Measurements from ENCODE around the gene F5. TPM values are rescaled to one million over a fixed set of nuclear protein-coding genes. Genes with fewer than 3 reads are reported as not detected.

The F5 gene
- total RNA-seq, 1 experiment from 2014 or later, result not detected

DNA sequence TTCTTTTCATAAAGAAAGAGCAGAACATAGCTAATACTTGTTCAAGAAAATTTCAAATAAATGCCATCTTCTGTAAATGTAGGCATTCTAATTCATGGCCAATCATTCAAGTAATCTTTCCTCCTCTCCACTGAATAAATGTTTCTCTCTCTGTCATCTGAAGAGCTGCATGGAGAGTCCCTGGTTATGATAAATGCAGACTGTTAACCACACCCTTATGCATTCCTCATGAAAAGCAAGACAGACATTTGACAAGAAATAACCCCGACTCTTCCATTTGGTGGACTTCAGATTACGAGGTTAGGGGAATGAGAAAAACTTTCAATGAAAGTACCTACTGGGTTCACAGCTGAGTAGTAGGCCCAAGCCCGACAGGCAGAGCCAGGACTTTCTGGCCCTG lies 55.8 kb downstream of the F5 start:
- Histone ChIP-seq H3K4me3 (ENCODE audit: low read depth, low read length, poor library complexity, severe bottlenecking) (no peak overlapping the region), H3K36me3 (ENCODE audit: insufficient read depth, low read length, poor library complexity, severe bottlenecking) (no peaks in the 10 kb centered on the region), H3K4me1 (ENCODE audit: insufficient read depth, low read length, poor library complexity, severe bottlenecking) (peaks cover 10% of the 10 kb centered on the region), H3K9me3 (ENCODE audit: low read depth, low read length, poor library complexity, severe bottlenecking) (no peaks in the 10 kb centered on the region), H3K27ac (ENCODE audit: low read depth, low read length, poor library complexity, severe bottlenecking) (no peak overlapping the region), H3K27me3 (replicated peaks; ENCODE audit: insufficient read depth, low read depth, low read length, poor library complexity) (no peaks in the 10 kb centered on the region)
- DNase-seq (ENCODE audit: low spot score), result no peak
- CTCF ChIA-PET, result no interaction called here
- intact Hi-C loops (cut with micrococcal nuclease; ENCODE audit: unreplicated experiment), result no loop called here
- POLR2A ChIA-PET (ENCODE audit: low non-redundant PET), result no interaction called here
- no peak for TF ChIP-seq EZH2 (IDR thresholded peaks at IDR 0.05; ENCODE audit: borderline replicate concordance, low read depth, low read length, poor library complexity, severe bottlenecking)
- TF ChIP-seq, protein P1, sequence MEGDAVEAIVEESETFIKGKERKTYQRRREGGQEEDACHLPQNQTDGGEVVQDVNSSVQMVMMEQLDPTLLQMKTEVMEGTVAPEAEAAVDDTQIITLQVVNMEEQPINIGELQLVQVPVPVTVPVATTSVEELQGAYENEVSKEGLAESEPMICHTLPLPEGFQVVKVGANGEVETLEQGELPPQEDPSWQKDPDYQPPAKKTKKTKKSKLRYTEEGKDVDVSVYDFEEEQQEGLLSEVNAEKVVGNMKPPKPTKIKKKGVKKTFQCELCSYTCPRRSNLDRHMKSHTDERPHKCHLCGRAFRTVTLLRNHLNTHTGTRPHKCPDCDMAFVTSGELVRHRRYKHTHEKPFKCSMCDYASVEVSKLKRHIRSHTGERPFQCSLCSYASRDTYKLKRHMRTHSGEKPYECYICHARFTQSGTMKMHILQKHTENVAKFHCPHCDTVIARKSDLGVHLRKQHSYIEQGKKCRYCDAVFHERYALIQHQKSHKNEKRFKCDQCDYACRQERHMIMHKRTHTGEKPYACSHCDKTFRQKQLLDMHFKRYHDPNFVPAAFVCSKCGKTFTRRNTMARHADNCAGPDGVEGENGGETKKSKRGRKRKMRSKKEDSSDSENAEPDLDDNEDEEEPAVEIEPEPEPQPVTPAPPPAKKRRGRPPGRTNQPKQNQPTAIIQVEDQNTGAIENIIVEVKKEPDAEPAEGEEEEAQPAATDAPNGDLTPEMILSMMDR (conservative IDR thresholded peaks at IDR 0.05; ENCODE audit: low read depth, low read length), result no peak
- no TSS peak for BruUV-seq (replicated peaks)

DNA sequence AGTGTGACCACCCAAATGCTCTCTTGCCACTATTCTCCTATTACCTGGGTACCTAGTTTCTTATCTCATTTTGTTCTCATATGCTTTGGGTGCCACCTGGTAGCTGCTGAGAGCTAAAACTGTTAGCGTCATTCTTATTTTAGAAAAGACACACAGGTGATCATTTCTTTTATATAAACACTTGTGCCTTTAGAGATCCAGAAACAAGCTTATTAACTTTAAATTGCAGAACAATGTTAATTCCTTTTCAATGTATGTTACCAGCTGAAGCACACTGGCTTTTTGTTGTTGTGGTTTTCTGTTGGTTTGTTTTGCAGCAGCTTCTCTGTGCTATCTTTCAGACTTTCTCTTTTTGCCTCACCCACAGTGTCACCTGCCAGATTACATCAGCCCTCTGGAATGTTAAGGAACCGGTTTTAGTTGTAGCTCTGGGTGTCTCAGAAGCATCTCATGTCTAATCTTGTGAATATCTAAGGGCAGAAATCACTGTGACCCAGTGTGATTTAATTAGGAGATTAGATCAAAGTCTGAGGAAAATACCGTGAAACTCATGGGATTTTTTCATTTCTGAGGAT lies 57.1 kb downstream of the F5 start:
- TF ChIP-seq, protein P1 (conservative IDR thresholded peaks at IDR 0.05; ENCODE audit: low read depth, low read length), result no peak
- TF ChIP-seq EZH2 (IDR thresholded peaks at IDR 0.05; ENCODE audit: borderline replicate concordance, low read depth, low read length, poor library complexity, severe bottlenecking), result no peak
- no peak for DNase-seq (ENCODE audit: low spot score)
- no peak overlapping the region for H3K27ac ChIP-seq (ENCODE audit: low read depth, low read length, poor library complexity, severe bottlenecking)
- CTCF ChIA-PET, result no interaction called here
- BruUV-seq (replicated peaks), result no TSS peak
- no peak overlapping the region for H3K4me3 ChIP-seq (ENCODE audit: low read depth, low read length, poor library complexity, severe bottlenecking)
- peaks cover 10% of the 10 kb centered on the region for H3K4me1 ChIP-seq (ENCODE audit: insufficient read depth, low read length, poor library complexity, severe bottlenecking)
- no peaks in the 10 kb centered on the region for H3K36me3 ChIP-seq (ENCODE audit: insufficient read depth, low read length, poor library complexity, severe bottlenecking)
- H3K27me3 ChIP-seq (replicated peaks; ENCODE audit: insufficient read depth, low read depth, low read length, poor library complexity), result no peaks in the 10 kb centered on the region
- POLR2A ChIA-PET (ENCODE audit: low non-redundant PET), result no interaction called here
- H3K9me3 ChIP-seq (ENCODE audit: low read depth, low read length, poor library complexity, severe bottlenecking), result no peaks in the 10 kb centered on the region
- intact Hi-C loops (cut with micrococcal nuclease; ENCODE audit: unreplicated experiment), result no loop called here

DNA sequence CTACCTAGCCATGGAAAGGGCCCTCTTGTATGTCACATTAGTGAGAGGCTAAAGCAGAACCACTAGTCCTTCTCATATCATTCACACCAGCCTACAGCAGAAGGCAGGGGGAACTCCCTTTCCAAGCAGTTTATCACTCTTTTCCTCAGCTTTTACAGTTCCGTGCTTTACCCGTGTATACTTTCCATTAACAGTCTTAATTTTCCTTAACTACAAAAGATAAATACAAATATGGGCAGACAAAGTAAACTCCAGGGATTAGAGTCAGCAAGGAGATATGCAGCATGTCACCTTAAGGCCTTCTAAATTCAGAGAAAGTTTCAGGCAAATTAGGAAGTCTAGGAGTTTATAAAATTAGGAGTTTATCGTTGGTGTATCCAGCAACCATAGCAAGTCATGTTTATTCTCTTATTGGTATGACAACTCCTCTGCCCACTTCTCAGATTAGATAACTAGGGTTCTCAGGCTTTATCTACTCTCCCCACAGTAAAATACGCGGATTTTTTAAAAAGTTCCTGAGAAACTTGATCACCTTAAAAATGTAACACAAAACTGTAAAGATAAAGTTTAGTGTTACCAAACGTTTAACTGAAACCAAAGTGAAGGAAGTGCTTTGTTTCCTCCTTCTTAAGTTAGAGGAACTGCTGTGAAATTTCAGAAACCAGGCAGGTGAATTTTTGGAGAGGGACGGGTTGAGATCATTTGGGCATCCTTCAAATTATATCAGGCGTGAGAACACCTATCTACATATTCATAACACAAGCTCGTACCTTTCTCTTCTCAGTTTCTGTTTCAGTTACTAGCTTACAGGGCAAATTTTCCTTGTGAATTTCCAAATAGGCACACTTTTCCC lies 57.8 kb downstream of the F5 start:
- no peak for DNase-seq (ENCODE audit: low spot score)
- BruUV-seq (replicated peaks), result no TSS peak
- Histone ChIP-seq H3K4me1 (ENCODE audit: insufficient read depth, low read length, poor library complexity, severe bottlenecking) (peaks cover 10% of the 10 kb centered on the region), H3K4me3 (ENCODE audit: low read depth, low read length, poor library complexity, severe bottlenecking) (no peak overlapping the region), H3K9me3 (ENCODE audit: low read depth, low read length, poor library complexity, severe bottlenecking) (no peaks in the 10 kb centered on the region), H3K27ac (ENCODE audit: low read depth, low read length, poor library complexity, severe bottlenecking) (no peak overlapping the region), H3K27me3 (replicated peaks; ENCODE audit: insufficient read depth, low read depth, low read length, poor library complexity) (no peaks in the 10 kb centered on the region), H3K36me3 (ENCODE audit: insufficient read depth, low read length, poor library complexity, severe bottlenecking) (no peaks in the 10 kb centered on the region)
- no peak for TF ChIP-seq EZH2 (IDR thresholded peaks at IDR 0.05; ENCODE audit: borderline replicate concordance, low read depth, low read length, poor library complexity, severe bottlenecking)
- TF ChIP-seq, protein P1 (conservative IDR thresholded peaks at IDR 0.05; ENCODE audit: low read depth, low read length), result no peak
- intact Hi-C loops (cut with micrococcal nuclease; ENCODE audit: unreplicated experiment), result no loop called here
- ChIA-PET POLR2A (ENCODE audit: low non-redundant PET) (no interaction called here), CTCF (no interaction called here)

Measured in A673 (cell line).